Naive thymus-derived CD4-positive, alpha-beta T cell (primary cell): Measurements from ENCODE around the gene MIP. TPM values are rescaled to one million over a fixed set of nuclear protein-coding genes. Genes with fewer than 3 reads are reported as not detected.
A peak's percentile ranks its signal among the peaks of the same experiment; 100 is the strongest.
"Not testable (repeated sequence)": the region's sequence is repeated elsewhere in the genome, so short reads cannot be mapped to it uniquely, and the experiment has no call there.

ENCODE experiments used
- ATAC-seq: fragments of 150-1000 bp; cut with Tn5 transposase; 2 replicates; pipeline ENCODE4 v1.10.0; 2021; ENCODE audit warnings: mild to moderate bottlenecking, moderate library complexity
- CTCF ChIA-PET: fragments of 350-600 bp; sonication (Branson Sonifier 250); formaldehyde crosslinking; loops from one replicate; lab custom pipeline; 2021; ENCODE audit warnings: antibody characterized with exemption; lab: Charles Lee
- POLR2A ChIA-PET: fragments of 350-600 bp; sonication (Branson Sonifier 250); formaldehyde crosslinking; loops from one replicate; lab custom pipeline; 2021; ENCODE audit warnings: antibody characterized with exemption, inconsistent platforms; lab: Charles Lee
- DNase-seq, 9 donors: peaks; one replicate each; pipeline versions ENCODE4 v3.0.0 to v3.0.0-alpha.2; 2020 to 2022; ENCODE audit warnings: mixed read lengths in 1 of 9
- H3K27ac ChIP-seq: one replicate; pipeline ENCODE4 v1.7.0; 2013; ENCODE audit warnings: mild to moderate bottlenecking, low read depth, low read length, moderate library complexity
- H3K27me3 ChIP-seq, 2 donors: one replicate each; pipeline ENCODE4 v1.7.0; 2013; ENCODE audit warnings: low read length in 2 of 2, mild to moderate bottlenecking in 2 of 2, moderate library complexity in 2 of 2; ENCODE audit not compliant: control insufficient read depth in 2 of 2, insufficient read depth in 2 of 2
- H3K36me3 ChIP-seq, 3 experiments: 1 replicate in 2 of 3; 2 replicates in 1 of 3; pipeline ENCODE4 v1.7.0; 2013; ENCODE audit warnings: low read length in 3 of 3, mild to moderate bottlenecking in 3 of 3, moderate library complexity in 1 of 3; ENCODE audit not compliant: insufficient read depth in 3 of 3, control insufficient read depth in 2 of 3
- H3K4me1 ChIP-seq, 2 donors: one replicate each; pipeline ENCODE4 v1.7.0; 2013; ENCODE audit warnings: low read length in 2 of 2, mild to moderate bottlenecking in 2 of 2, moderate library complexity in 1 of 2; ENCODE audit not compliant: control insufficient read depth in 2 of 2, insufficient read depth in 2 of 2
- H3K4me3 ChIP-seq: 2 replicates; pipeline ENCODE4 v1.7.0; 2013; ENCODE audit warnings: mild to moderate bottlenecking, low read length
- H3K9me3 ChIP-seq, 3 experiments: 1 replicate in 2 of 3; 2 replicates in 1 of 3; pipeline ENCODE4 v1.7.0; 2013; ENCODE audit warnings: low read length in 3 of 3; ENCODE audit not compliant: control insufficient read depth in 2 of 3
- H3K27ac Mint-ChIP-seq, 9 donors: one replicate each; pipeline ENCODE4 v1.8.0; 2020 to 2022; ENCODE audit warnings: mixed read lengths in 9 of 9, mild to moderate bottlenecking in 8 of 9, moderate library complexity in 5 of 9, inconsistent platforms in 2 of 9
- H3K27me3 Mint-ChIP-seq, 5 donors: one replicate each; pipeline ENCODE4 v1.8.0; 2021 to 2022; ENCODE audit warnings: mixed read lengths in 5 of 5, mild to moderate bottlenecking in 1 of 5
- H3K36me3 Mint-ChIP-seq, 5 donors: one replicate each; pipeline ENCODE4 v1.8.0; 2020 to 2022; ENCODE audit warnings: mixed read lengths in 5 of 5, mild to moderate bottlenecking in 3 of 5, inconsistent platforms in 1 of 5
- H3K4me1 Mint-ChIP-seq, 7 donors: one replicate each; pipeline ENCODE4 v1.8.0; 2020 to 2022; ENCODE audit warnings: mixed read lengths in 7 of 7, mild to moderate bottlenecking in 3 of 7, inconsistent platforms in 1 of 7
- H3K4me3 Mint-ChIP-seq, 10 donors: one replicate each; pipeline ENCODE4 v1.8.0; 2020 to 2022; ENCODE audit warnings: mild to moderate bottlenecking in 10 of 10, mixed read lengths in 10 of 10, moderate library complexity in 6 of 10, inconsistent platforms in 2 of 10
- H3K9me3 Mint-ChIP-seq, 11 donors: one replicate each; pipeline ENCODE4 v1.8.0; 2020 to 2022; ENCODE audit warnings: mixed read lengths in 11 of 11, mild to moderate bottlenecking in 4 of 11, inconsistent platforms in 1 of 11, moderate library complexity in 1 of 11
- intact Hi-C, 2 donors: fragments of 100-400 bp; cut with micrococcal nuclease; formaldehyde crosslinking; loops; one replicate each; pipeline ENCODE4 v1.15.1; 2023
- polyA plus RNA-seq, 2 donors: library from polyadenylated mRNA; unstranded; fragments of 300-500 nt; fragmentation: Illumina TruSeq; gene quantifications; one replicate each; pipeline ENCODE4 v1.2.3, GENCODE V29; 2021
- total RNA-seq, 6 experiments: library from RNA in 5 of 6; stranded (reverse) in 5 of 6; gene quantifications; 1 replicate in 5 of 6; 2 replicates in 1 of 6; pipeline ENCODE4 v1.2.3 and lab custom pipeline; 2021 to 2026

The MIP gene
- total RNA-seq (not detected), polyA plus RNA-seq (not detected), total RNA-seq (lab: John Stamatoyannopoulos, UW) (not detected)

DNA sequence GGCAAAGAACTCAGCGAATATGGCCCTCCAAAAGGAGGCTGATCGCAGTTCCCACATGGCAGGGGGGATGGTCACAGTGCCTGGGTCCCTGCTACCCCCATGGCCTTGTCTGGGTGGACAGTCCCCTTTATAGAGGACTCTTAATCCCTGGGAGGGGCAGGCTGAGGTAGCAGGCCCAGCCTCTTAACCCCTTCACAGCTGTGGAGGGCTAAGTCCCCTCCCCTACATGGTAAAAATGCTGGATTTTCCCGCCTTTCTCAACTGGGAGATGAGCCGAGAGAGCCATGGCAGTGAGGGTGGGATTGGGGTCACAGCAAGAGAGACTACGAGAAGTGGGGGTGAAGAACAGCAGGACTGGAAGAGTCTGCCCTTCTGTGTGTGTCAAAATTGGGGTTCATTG, at the start of gene MIP:
TSS of gene MIP (minus strand) at position 101 of the 400 bp plus-strand sequence. CDS start at position 57, 44 bp downstream.
- H3K9me3 ChIP-seq: no peaks in the 10 kb centered on the region
- H3K4me1 Mint-ChIP-seq: peaks cover 5 to 12% (median 9%) of the 10 kb centered on the region in 7 donors
- H3K27me3 Mint-ChIP-seq: no peaks in the 10 kb centered on the region
- H3K4me3 Mint-ChIP-seq: no peak within 1 kb of the TSS
- ATAC-seq (no peak), DNase-seq (no peak)
- H3K4me3 ChIP-seq: no peak within 1 kb of the TSS
- H3K36me3 ChIP-seq: no peaks in the 10 kb centered on the region
- intact Hi-C loops: no loop called here
- H3K9me3 Mint-ChIP-seq: no peaks in the 10 kb centered on the region
- no peaks in the 10 kb centered on the region for H3K36me3 Mint-ChIP-seq
- ChIA-PET CTCF (no interaction called here), POLR2A (interaction anchor here (1.5 to 1.8 kb wide), 2 partner anchors 9 kb away, joined by 4 read pairs; no protein-coding TSS in a partner anchor)
- no peak within 1 kb of the TSS for H3K27ac Mint-ChIP-seq
- no peak within 1 kb of the TSS for H3K27ac ChIP-seq
- H3K4me1 ChIP-seq: peaks cover 0 to 6% of the 10 kb centered on the region in 2 donors
- no peaks in the 10 kb centered on the region for H3K27me3 ChIP-seq

DNA sequence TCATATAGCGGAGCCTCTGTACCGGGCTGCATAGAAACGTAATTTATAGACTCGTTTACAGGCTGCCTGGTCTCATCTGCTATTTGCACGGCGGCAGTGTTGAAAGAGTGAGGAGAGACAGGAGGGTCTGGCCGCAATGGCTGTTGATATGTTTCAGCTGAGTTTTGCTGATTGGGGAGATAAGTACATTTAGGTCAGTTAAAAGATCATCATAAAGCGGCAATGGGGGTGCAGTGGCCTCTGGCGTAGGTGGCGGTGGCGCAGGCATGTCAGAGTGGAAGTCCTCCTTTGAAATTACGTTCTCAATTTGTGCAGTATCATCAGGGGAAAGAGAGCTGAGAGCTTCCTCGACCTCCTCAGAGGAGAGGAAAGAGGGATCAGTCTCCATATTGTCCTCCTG, 45.4 kb upstream of the MIP start:
- ATAC-seq, H3K9me3 ChIP-seq, H3K4me1 ChIP-seq, H3K27me3 Mint-ChIP-seq, H3K36me3 ChIP-seq, H3K4me1 Mint-ChIP-seq, H3K4me3 ChIP-seq, H3K9me3 Mint-ChIP-seq, POLR2A ChIA-PET, CTCF ChIA-PET, H3K4me3 Mint-ChIP-seq, DNase-seq, H3K27ac Mint-ChIP-seq, H3K27ac ChIP-seq, H3K27me3 ChIP-seq, H3K36me3 Mint-ChIP-seq: not testable (repeated sequence)
- intact Hi-C loops: loop anchor here in 1 of 2 donors (5.0 kb wide), 1 partner anchor 92 kb away; no protein-coding TSS in a partner anchor

DNA sequence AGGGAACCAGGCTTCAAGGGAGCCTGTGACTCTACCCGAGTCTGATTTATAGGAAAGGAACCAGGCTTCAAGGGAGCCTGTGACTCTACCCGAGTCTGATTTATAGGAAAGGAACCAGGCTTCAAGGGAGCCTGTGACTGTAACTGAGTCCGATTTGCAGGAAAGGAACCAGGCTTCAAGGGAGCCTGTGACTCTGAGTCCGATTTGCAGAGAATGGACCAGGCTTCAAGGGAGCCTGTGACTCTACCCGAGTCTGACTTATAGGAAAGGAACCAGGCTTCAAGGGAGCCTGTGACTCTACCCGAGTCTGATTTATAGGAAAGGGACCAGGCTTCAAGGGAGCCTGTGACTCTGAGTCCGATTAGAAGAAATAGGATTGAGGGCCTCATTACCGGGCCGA, 45.0 kb upstream of the MIP start:
- intact Hi-C loops: loop anchor here in 1 of 2 donors (5.0 kb wide), 1 partner anchor 93 kb away; no protein-coding TSS in a partner anchor
- DNase-seq, H3K4me3 ChIP-seq, H3K36me3 ChIP-seq, H3K4me1 Mint-ChIP-seq, H3K27ac Mint-ChIP-seq, H3K27me3 ChIP-seq, H3K36me3 Mint-ChIP-seq, H3K27ac ChIP-seq, H3K9me3 ChIP-seq, H3K4me3 Mint-ChIP-seq, H3K9me3 Mint-ChIP-seq, H3K27me3 Mint-ChIP-seq, CTCF ChIA-PET, ATAC-seq, POLR2A ChIA-PET, H3K4me1 ChIP-seq: not testable (repeated sequence)

GRCh38 chr12:56498126-56498902, 43.9 kb upstream of the MIP start:
- ATAC-seq, POLR2A ChIA-PET, H3K27me3 ChIP-seq, H3K4me1 ChIP-seq, H3K4me3 Mint-ChIP-seq, H3K36me3 Mint-ChIP-seq, H3K36me3 ChIP-seq, H3K4me3 ChIP-seq, H3K9me3 ChIP-seq, H3K4me1 Mint-ChIP-seq, H3K9me3 Mint-ChIP-seq, DNase-seq, H3K27me3 Mint-ChIP-seq, CTCF ChIA-PET, H3K27ac Mint-ChIP-seq, H3K27ac ChIP-seq: not testable (repeated sequence)
- intact Hi-C loops: loop anchor here in 1 of 2 donors (5.0 kb wide), 1 partner anchor 94 kb away; no protein-coding TSS in a partner anchor

DNA sequence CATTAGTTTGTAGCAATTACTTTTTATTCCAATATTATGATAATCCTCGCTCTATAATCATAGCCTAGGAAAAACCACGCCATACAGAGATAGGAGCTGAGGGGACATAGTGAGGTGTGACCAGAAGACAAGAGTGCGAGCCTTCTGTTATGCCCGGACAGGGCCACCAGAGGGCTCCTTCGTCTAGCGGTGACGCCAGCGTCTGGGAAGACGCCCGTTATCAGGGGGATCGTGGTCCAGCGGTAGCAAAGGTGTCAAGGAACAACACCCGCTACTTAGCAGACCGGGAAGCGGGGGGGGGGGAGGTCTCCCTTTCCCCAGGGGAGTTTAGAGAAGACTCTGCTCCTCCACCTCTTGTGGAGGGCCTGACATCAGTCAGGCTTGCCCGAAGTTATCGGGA, 42.2 kb upstream of the MIP start:
- H3K27ac ChIP-seq, H3K4me1 ChIP-seq, H3K9me3 ChIP-seq, H3K36me3 ChIP-seq, H3K4me1 Mint-ChIP-seq, H3K27me3 ChIP-seq, H3K27ac Mint-ChIP-seq, H3K36me3 Mint-ChIP-seq, H3K9me3 Mint-ChIP-seq, H3K4me3 ChIP-seq, POLR2A ChIA-PET, H3K27me3 Mint-ChIP-seq, ATAC-seq: not testable (repeated sequence)
- CTCF ChIA-PET: interaction anchor here (1.2 kb wide), 1 partner anchor 20 kb away, joined by 4 read pairs; no protein-coding TSS in a partner anchor
- H3K4me3 Mint-ChIP-seq: peak overlapping the region in 8 of 10 donors; percentile 42 to 84 (median 60)
- peak in 8 of 9 donors; percentile 35 to 65 (median 42) for DNase-seq
- intact Hi-C loops: loop anchor here (1.0 to 5.0 kb wide), 3 partner anchors 96 to 303 kb away; no protein-coding TSS in a partner anchor

GRCh38 chr12:56494481-56494880, 40.0 kb upstream of the MIP start:
- H3K36me3 Mint-ChIP-seq, H3K36me3 ChIP-seq, H3K9me3 ChIP-seq, H3K4me1 ChIP-seq, H3K4me1 Mint-ChIP-seq, H3K27ac Mint-ChIP-seq, H3K27me3 ChIP-seq, H3K9me3 Mint-ChIP-seq, intact Hi-C loops, POLR2A ChIA-PET, H3K27ac ChIP-seq, H3K4me3 Mint-ChIP-seq, H3K4me3 ChIP-seq, ATAC-seq, DNase-seq: not testable (repeated sequence)
- H3K27me3 Mint-ChIP-seq: peaks cover 0 to 28% (median 18%) of the 10 kb centered on the region in 5 donors
- CTCF ChIA-PET: interaction anchor here (0.7 kb wide), 1 partner anchor 282 kb away, joined by 4 read pairs; no protein-coding TSS in a partner anchor

DNA sequence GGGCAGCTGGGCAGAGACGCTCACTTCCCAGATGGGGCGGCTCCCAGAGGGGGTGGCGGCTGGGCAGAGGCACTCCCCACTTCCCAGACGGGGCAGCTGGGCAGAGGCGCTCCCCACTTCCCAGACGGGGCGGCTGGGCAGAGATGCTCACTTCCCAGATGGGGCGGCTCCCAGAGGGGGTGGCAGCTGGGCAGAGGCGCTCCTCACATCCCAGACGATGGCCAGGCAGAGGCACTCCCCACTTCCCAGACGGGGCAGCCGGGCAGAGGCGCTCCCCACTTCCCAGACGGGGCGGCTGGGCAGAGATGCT, 39.6 kb upstream of the MIP start:
- intact Hi-C loops, H3K4me1 ChIP-seq, DNase-seq, ATAC-seq, H3K4me3 ChIP-seq, H3K36me3 Mint-ChIP-seq, H3K27ac Mint-ChIP-seq, H3K4me3 Mint-ChIP-seq, H3K27ac ChIP-seq, H3K9me3 Mint-ChIP-seq, H3K9me3 ChIP-seq, H3K36me3 ChIP-seq, CTCF ChIA-PET, H3K27me3 ChIP-seq, H3K4me1 Mint-ChIP-seq, POLR2A ChIA-PET: not testable (repeated sequence)
- peaks cover 0 to 32% (median 18%) of the 10 kb centered on the region in 5 donors for H3K27me3 Mint-ChIP-seq
